Measurements from ENCODE around the gene ATP2A2.
"Not testable (repeated sequence)": the region's sequence is repeated elsewhere in the genome, so short reads cannot be mapped to it uniquely, and the experiment has no call there.

The ATP2A2 gene

DNA sequence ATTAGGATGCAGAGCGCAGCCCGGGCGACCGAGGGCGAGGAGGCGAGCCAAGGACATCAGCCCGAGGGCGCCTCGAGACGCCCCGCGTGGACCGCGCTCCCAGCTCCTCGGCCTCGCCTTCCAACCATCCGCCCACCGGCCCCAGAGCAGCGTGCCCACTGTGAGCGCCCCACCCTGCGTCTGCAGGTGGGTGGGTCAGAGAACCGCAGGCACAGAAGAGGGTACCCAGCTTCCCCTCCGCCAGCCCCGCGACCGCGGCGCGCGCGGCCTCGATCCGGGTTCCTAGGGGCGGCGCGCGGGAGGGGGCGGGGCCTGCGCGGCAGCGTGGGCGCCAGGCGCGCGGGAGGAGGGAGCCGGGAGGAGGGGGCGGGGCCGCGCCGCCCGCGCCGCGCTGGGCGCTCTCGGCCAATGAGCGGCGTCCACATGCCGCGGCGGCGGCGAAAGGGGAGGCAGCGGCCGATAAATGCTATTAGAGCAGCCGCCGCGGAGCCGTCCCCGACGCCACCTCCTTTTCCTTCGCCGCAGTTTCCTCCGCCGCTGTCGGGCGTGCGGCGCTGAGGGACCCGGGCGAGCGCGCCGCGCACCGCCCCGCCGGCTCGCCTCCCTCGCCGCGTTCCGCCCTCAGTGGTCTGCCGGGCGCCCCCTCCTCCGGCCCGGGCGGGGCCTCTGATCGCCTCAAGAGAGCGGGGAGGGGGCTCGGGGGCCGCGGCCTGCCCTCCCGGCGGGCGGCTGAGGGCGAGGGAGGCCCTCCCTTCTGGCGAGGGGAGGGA, at the start of gene ATP2A2:
TSS of gene ATP2A2 (plus strand) at position 469 of the 770 bp plus-strand sequence. CDS start 543 bp downstream, outside the sequence.
- peak; percentile 77 to 78 for DNase-seq (ENCODE audit: low read depth in 2 of 2)

DNA sequence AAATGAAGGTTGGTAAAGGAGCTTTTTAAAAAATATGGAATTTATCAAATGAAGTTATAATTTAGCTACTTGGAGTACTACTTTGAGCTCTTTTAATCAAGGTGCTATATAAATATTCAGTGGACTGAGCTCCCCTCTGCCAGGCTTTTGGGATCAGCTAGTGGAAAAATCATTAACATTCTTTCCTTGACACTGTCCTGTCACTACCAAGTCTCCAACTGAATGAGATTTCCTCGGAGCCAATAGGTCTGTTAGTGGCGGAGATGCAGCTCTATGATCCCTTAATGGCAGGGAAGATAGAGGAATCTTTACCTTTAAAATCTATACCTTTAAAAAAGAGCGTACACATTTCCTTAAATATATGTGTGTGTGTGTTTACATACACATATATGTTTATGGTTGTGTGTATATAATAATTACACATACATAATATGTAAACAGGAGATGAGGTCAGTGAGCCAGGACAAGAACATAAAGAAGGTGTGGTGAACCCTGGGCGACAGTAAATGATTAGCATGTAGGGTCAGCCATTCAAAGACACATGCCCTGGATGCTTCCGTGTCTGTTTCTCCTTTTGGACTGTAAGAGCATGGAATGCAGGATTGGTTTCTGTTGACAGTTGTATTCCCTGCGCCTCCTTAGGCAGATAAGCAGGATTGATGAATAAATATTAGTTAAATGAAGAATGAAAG, 47.7 kb upstream of the ATP2A2 start:
- no peak for DNase-seq (ENCODE audit: low read depth in 2 of 2)

DNA sequence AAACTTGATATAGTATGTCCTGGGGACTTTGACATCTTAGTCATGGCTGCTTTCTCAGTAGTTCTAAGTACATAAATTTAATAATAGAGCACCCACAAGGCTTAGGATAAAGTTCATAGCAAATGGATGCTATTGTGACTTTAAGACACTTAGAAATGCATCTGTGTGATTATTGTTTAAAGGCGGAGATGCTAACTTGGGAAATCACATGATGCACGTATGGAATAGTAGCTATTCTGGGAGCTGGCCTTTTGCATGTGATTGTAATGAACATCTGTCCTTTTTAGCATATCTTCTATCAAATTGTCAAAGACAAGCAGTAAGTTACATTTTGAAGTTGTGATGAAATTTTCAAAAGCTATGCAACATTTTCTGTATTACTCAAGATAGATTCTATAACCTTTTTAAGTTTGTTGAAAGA, 46.7 kb upstream of the ATP2A2 start:
- no peak for DNase-seq (ENCODE audit: low read depth in 2 of 2)

DNA sequence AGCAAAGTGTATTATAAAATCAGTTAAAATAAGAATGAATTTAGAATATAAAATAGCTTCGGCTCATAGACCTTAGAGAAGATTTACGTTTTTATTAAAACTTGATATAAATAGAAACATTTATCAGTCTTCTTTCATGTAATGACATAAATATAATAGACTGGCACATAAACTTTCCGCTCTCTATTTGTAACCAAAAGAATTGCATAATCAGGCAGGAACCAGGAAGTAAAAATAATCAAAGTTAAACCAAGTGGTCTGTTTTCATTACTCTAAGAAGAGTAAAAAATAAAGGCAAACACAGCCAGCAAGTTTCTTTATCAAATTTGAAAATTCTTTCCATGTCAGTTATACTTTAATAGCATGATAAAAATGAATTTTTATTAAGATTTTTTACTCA, 46.3 kb upstream of the ATP2A2 start:
- DNase-seq (ENCODE audit: low read depth in 2 of 2), result no peak

DNA sequence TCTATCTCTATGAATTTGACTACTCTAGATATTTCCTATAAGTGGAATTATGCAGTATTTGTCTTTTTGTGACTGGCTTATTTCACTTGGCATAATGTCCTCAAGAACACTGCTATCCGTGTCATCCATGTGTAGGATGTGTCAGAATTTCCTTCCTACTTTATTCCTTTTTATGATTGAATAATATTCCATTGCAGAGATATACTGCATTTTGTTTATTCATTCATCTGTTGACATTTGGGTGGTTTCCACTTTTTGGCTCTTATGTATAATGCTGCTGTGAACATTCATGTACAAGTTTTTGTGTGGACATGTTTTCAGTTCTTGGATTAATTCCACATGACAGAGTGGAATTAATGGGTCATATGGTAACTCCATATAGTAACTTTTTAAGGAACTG, 45.7 kb upstream of the ATP2A2 start:
- no peak for DNase-seq (ENCODE audit: low read depth in 2 of 2)

DNA sequence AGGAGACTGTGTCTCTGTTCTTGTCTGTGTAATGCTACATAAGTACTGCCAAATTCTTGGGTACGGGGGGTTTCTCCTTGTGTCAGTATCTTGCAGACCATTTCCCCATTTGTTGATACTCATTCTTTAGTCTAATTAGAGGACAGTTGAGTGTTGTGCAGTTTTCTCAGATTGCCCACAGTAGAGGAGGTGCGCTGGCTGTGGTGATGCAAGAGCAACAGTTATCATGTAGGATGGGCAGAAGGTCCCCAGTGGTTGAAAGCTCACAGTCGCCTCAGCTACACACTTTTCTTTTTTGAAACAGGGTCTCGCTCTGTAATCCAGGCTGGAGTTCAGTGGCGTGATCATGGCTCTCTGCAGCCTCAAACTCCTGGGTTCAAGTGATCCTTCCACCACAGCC, 37.8 kb upstream of the ATP2A2 start:
- DNase-seq (ENCODE audit: low read depth in 2 of 2), result no peak

DNA sequence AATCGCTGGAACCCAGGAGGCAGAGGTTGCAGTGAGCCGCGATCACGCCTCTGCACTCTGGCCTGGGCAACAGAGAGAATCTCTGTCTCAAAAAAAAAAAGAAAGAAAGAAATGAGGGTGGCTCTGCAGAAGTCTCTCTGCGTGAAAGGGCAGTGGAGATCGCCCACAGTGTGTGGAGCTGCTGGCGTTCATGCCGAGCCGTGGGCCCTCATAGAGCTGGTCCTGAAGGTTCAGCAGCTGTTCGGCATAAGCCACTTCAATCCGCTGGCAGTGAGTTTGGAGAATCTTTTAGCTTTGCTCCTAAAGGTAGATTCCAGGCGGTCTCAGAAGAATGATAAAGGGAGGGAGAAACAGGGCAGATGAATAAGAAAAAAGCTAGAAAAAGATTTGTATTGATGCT, 36.7 kb upstream of the ATP2A2 start:
- DNase-seq (ENCODE audit: low read depth in 2 of 2), result no peak

DNA sequence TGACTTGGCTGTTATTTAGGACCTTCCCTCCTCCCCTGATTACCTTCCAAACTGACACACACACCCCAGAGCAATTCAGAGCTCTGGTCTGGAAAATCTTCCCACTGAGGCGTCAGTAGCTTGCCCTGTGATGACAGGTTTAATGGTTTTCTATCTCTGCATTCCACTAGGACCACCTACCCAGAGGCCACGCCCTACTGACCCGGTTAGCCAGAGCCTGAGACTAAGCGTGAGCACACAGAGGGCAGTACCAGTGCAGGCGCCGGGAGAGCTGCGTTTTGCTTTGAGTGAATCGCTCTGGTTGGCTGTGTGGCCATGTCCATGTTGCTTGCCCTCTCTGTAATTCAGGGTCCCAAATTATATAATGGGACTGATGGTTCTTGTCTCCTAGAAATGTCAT, 36.2 kb upstream of the ATP2A2 start:
- DNase-seq (ENCODE audit: low read depth in 2 of 2), result no peak

DNA sequence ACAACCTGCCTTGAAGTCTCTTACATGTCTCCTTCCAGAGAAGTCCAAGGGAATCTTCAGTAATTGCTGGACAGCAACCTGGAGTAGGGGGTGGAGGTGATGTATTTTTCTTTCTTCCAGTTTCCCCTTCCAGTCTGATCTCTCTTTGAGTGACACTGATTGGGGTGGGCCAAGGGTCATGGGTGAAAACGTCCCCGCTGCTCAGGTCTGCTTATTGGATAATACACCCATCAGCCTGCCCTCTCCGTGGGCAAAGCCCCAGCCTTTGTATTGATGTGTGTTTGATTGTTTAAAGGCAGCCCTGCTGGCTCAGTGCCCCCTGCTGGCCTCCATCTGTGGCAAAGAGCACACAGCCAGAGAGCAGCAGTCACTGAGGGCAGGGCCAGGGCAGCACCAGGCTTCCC, 35.7 kb upstream of the ATP2A2 start:
- DNase-seq (ENCODE audit: low read depth in 2 of 2), result peak in 1 of 2 donors; percentile 13

DNA sequence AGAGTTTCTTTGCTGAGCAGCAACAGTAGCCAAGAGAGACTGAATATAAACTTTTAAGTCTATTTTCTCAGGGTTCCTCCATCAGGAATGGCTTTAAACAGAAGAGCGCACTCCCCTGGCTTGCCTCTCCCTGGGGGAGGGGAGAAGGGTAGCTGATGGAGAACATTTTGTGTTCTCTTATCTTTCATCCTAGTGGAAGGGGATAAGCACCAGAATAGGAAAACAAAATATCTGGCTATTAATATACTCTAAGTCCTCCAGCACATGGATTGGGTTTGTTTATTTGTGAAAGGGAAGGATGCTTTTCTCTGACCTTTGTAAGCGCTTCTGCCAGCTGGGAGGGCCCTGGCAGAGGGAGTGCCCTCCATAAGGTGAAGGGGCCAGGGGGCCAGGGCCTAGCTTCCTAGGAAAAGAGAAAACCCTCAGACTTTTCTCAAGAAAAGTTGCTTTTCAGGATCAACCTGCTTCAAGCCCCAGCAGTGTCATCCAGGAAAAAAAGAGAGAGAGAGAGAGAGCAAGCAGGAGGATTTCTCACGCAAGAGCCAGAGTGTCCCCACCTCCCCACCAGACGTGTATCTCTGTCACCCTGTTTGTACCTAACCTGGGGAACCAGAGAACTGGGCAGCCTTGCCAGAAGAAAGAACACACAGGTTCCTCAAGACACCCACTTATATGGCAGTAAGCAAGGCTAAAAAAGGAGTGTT, 34.3 kb upstream of the ATP2A2 start:
- DNase-seq (ENCODE audit: low read depth in 2 of 2), result no peak

DNA sequence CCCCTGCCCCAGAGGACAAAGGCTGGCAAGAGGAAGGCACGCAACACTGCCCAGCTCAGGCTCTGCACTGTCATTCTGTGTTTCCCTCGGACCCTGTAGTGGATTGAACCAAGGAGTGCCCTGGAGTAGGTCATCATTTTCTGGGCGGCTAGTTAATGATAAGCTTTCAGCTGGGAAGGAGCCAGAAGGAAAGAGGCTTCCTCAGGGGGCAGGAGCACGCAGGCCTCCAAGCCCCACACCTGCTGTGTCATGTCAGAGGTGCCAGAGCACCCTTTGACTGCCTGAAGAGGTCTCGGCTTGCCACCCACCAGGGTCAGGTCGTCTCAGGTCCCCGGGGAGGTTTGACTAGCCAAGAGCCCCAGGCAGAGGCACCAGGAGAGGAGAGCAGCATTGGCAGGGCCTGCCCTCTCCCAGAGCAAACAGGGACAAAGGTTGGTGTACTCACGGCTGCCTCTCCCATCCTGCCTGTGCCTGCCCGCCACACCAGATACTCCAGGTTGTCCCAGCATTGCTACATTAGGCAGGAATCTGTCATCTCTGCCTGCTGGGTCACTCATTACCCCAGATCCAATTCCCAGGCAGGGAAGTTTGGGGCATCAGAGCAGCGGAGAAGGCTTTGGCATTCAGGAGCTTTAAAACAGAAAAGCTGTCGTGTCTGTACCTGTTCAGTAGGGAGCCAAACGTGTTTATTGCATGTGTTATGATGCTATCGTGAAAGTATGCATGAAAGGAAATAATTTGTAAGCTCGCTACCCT, 33.5 kb upstream of the ATP2A2 start:
- DNase-seq (ENCODE audit: low read depth in 2 of 2), result no peak

DNA sequence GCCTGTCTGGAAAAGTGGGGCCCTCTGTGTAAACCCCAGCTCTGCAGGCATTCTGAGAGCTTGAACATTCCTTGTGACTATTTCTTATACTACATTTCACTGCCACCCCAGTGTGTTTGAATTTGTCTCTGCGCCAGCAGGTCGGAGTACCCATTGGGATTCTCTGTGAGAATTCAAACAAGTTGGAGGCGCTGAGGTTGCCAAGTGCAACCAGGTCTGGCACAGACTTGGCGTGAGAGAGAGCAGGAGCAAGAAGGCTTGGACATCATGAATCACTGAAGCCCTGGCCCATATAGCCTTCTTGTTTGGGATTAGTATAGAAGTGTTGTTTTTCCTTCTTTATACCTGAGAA, 33.0 kb upstream of the ATP2A2 start:
- no peak for DNase-seq (ENCODE audit: low read depth in 2 of 2)

DNA sequence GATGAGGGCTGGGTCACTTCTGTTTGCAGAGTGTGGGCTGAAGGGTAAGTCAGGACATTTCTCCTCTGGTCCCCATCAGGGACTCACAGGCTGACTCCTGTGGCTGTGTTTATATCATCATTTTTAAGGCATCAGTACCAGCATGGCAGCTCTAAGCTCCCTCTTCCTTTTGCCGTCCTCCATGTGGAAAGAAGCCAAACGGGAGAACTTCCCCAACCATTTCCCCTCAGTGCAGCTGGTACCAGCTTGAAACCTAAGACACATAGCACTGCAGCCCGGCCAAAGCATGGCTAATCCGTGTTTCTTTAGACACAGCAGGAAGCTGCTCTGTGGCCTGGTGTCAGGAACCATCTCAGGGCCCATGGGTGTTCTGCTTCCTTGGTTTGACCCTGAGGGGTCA, 31.9 kb upstream of the ATP2A2 start:
- no peak for DNase-seq (ENCODE audit: low read depth in 2 of 2)

DNA sequence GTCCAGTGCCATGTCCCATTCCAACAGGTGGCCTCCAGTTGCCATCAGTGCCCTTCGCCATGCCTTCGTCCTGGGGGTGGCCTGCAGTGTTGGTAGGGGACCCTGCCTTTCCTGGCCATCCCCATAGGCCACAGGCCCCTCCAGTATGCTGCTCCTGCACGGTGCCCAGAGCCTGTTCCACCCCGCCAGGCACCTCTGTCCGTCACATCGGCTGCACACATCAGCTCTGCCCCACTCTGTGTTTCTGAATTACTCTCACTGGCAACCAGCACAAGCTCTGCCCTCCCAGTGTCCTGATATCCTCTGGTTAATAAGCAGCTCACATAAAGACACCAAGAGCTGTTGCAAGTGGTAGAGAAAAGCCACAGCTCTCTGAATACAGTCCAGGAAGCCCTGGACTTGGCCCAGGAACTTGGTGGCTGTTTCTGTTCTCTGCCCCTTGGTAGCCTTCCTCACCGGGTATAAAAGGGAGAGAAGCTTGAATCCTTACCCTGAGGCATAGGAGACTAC, 31.3 kb upstream of the ATP2A2 start:
- no peak for DNase-seq (ENCODE audit: low read depth in 2 of 2)

DNA sequence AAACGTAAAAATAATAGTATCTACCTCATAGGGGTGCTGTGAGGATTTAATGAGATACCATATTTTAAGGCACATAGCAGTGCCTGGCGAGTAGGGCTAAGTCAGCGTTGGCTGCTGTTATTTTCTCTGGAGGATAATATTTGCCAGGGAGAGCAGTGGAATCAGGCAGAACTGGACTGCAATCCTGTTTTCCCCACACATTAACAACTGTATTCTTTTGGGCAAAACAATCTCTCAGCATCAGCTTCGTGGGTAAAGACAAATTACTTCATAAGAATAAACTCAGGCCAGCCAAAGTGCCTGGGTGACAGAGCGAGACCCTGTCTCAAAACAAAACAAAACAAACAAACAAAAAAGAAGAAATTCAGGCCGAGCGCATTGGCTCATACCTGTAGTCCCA, 29.7 kb upstream of the ATP2A2 start:
- no peak for DNase-seq (ENCODE audit: low read depth in 2 of 2)

DNA sequence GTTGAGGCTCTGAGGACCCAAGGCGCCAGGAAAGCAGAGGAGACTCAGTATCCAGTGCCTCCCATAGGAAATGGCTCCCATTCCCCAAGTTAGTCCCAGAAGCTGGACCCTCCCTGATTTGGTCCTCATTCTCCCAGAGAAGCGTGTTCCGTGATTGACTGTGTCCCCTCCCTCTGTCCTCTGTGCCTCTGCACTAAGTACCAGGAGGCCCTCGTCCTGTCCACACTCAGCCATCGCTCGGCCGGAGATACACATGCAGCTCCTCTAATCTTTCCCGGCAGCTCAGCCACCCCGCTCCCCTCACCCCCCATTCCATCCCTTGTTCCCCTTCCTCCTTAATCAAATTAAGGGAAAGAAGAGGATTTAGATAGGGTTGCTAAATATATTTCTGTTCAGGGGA, 28.3 kb upstream of the ATP2A2 start:
- no peak for DNase-seq (ENCODE audit: low read depth in 2 of 2)

DNA sequence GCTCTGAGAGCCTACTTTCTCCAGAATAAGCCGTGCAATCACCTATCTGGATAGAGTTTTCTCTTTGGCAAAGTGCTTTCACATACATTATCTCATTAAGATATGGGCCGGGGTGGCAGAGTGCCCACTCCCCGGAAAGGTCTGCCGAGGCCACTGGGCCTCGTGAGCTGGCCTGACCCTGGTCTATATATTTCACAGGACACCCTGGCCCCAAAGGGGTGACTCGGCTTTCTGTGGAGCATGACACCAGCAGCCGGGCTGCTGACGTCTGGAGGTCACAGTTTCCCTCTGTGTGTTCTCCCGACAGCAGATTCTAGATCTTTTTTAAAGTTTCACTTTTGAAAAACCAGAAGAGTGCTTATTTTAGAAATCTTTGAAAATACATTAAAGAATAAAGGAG, 27.9 kb upstream of the ATP2A2 start:
- DNase-seq (ENCODE audit: low read depth in 2 of 2), result no peak

DNA sequence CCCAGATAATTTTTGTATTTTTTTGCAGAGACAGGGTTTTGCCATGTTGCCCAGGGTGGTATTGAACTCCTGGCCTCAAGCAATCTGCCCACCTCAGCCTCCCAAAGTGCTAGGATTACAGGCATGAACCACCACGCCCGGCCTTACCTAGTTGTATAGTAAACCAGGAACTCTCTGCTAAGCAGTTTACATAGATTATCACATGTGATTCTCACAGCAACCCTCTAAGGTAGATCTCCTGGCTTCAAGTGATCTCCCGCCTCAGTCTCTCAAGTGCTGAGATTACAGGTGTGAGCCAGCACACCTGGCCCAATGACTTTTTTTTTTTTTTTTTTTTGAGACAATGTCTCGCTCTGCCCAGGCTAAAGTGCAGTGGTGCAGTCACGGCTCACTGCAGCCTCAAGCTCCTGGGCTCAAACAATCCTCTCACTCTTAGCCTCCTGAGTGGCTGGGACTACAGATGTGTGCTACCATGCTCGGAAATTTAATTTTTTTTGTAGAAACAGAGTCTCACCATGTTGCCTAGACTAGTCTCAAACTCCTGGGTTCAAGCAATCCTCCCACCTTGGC, 26.0 kb upstream of the ATP2A2 start:
- DNase-seq (ENCODE audit: low read depth in 2 of 2), result no peak

DNA sequence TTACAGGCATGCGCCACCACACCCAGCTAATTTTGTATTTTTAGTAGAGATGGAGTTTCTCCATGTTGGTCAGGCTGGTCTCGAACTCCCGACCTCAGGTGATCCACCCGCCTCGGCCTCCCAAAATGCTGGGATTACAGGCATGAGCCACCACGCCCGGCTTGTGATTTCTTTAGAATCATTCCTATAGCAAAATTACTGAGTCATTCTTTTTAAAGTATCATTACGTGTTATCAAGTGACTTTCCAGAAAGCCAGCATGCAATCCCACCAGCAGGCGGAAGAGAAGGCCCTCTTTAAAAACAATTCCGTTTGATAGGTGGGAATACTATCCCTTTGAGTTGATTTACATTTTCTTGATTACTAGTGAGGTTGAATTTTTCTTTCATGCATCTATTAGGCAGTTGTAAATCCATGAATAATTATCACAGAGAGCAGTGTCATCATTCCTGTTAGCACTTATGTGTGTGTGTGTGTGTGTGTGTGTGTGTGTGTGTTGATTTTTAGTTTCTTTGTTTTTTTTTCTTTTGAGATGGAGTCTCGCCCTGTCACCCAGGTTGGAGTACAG, 25.1 kb upstream of the ATP2A2 start:
- not testable (repeated sequence) for DNase-seq (ENCODE audit: low read depth in 2 of 2)

DNA sequence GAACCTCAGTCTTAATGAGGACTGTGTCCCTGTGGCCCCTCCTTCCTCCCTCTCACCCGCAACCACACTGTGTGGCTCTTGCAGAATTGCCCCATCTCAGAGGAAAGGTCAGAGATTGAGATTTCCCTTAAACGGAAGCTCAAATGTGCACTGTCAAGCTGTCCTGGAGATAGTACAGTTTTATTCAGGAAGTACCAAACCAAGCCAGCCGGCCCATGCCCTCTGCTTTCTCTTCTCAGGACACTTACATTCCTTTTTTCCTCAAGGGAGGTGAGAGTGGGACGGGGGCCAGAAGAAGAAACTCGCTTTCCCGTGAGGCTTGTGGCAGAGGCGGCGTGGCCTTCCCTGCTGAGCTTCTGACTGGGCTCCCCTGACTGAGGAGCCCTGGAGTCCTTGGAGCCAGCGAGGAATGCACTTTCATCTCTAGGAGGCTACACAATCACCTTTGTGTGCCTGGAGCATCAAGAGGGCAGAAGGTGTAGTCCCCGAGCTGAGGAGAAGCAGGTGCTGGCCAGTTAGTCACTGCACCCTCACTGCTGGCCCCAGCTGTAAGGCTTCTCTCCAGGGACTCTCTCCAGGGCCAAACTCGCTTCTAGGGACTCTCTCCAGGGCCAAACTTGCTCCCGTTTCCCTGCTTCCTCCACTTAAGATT, 24.1 kb upstream of the ATP2A2 start:
- DNase-seq (ENCODE audit: low read depth in 2 of 2), result no peak

DNA sequence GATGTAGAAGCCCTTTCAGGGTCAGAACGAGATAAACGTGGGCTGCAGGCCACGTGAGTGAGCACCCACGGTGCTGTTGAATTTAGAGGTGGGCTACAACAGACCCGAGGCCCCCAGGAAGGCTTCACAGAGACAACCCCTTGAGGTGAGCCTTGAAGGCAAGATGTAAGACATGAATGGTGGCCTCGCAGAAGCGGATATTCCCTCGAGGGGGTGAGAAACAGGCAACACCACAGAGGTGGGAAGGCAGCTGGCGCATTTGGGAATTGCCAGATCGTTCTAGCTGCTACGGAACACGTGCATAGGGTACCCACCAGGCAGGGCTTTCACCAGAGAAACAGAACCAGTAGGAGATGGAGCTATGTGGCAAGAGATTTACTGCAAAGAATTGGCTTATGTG, 22.6 kb upstream of the ATP2A2 start:
- DNase-seq (ENCODE audit: low read depth in 2 of 2), result no peak
